IMR-90 (cell line): Measurements from ENCODE around the gene PTPRG.

ENCODE experiments used
- BHLHE40 ChIP-seq: fragments of 150-350 bp; IDR thresholded peaks from 2 replicates; pipeline ENCODE4 v1.6.1; 2016; ENCODE audit warnings: mild to moderate bottlenecking, low read depth, low read length
- CEBPB ChIP-seq: IDR thresholded peaks from 2 replicates; pipeline ENCODE4 v1.6.1; 2012; ENCODE audit warnings: low read depth, low read length, improper control_type of control experiment
- FOS ChIP-seq: fragments of 150-350 bp; IDR thresholded peaks from 2 replicates; pipeline ENCODE4 v1.6.1; 2016; ENCODE audit warnings: low read depth, low read length
- MXI1 ChIP-seq: IDR thresholded peaks from 2 replicates; pipeline ENCODE4 v1.6.1; 2012; ENCODE audit warnings: low read depth, mild to moderate bottlenecking, low read length, moderate library complexity, borderline replicate concordance
- POLR2A ChIP-seq: IDR thresholded peaks from 2 replicates; pipeline ENCODE4 v1.6.1; 2012; ENCODE audit warnings: mild to moderate bottlenecking, low read depth, low read length
- RCOR1 ChIP-seq: IDR thresholded peaks from 2 replicates; pipeline ENCODE4 v1.6.1; 2012; ENCODE audit warnings: mild to moderate bottlenecking, low read length, improper control_type of control experiment; ENCODE audit not compliant: insufficient replicate concordance
- TF ChIP-seq, protein P1 (sequence below): conservative IDR thresholded peaks from 2 replicates; pipeline ENCODE4 v1.5.1; 2012; ENCODE audit warnings: mild to moderate bottlenecking, low read depth, low read length, improper control_type of control experiment

DNA sequence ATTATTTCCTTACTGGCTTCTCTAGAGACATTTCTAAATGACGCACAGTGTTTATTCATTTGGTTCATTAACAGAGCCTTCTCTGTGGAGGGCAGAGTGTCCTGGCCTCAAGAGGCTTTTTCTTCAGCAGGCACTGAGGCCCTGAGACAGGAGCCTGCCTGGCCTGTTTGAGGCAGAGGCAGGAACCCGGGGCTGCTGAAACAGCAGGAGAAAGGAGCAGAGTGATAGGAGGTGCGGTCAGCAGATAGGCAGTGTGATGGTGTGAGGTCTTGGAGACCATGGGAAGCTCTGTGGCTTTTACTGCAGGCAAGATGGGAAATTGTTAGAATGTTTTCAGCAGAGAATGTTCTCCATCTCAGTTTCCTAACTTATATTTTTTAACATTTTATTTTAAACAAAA, 453.7 kb downstream of the PTPRG start:
- TF ChIP-seq, protein P1, sequence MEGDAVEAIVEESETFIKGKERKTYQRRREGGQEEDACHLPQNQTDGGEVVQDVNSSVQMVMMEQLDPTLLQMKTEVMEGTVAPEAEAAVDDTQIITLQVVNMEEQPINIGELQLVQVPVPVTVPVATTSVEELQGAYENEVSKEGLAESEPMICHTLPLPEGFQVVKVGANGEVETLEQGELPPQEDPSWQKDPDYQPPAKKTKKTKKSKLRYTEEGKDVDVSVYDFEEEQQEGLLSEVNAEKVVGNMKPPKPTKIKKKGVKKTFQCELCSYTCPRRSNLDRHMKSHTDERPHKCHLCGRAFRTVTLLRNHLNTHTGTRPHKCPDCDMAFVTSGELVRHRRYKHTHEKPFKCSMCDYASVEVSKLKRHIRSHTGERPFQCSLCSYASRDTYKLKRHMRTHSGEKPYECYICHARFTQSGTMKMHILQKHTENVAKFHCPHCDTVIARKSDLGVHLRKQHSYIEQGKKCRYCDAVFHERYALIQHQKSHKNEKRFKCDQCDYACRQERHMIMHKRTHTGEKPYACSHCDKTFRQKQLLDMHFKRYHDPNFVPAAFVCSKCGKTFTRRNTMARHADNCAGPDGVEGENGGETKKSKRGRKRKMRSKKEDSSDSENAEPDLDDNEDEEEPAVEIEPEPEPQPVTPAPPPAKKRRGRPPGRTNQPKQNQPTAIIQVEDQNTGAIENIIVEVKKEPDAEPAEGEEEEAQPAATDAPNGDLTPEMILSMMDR: no peak
- TF ChIP-seq RCOR1 (no peak), POLR2A (no peak), BHLHE40 (no peak), CEBPB (no peak), FOS (no peak), MXI1 (no peak)
